Hematopoietic multipotent progenitor cell treated with erythropoietin and hydrocortisone succinate and interleukin-3 and kit ligand, for 4 days (in vitro differentiated cells): ENCODE results near the gene ZNF692.
"Not testable (repeated sequence)": the region's sequence is repeated elsewhere in the genome, so short reads cannot be mapped to it uniquely, and the experiment has no call there.

Experiments used
- DNase-seq: peaks from one replicate; pipeline ENCODE4 v3.0.0-alpha.2; 2015

Gene ZNF692

DNA sequence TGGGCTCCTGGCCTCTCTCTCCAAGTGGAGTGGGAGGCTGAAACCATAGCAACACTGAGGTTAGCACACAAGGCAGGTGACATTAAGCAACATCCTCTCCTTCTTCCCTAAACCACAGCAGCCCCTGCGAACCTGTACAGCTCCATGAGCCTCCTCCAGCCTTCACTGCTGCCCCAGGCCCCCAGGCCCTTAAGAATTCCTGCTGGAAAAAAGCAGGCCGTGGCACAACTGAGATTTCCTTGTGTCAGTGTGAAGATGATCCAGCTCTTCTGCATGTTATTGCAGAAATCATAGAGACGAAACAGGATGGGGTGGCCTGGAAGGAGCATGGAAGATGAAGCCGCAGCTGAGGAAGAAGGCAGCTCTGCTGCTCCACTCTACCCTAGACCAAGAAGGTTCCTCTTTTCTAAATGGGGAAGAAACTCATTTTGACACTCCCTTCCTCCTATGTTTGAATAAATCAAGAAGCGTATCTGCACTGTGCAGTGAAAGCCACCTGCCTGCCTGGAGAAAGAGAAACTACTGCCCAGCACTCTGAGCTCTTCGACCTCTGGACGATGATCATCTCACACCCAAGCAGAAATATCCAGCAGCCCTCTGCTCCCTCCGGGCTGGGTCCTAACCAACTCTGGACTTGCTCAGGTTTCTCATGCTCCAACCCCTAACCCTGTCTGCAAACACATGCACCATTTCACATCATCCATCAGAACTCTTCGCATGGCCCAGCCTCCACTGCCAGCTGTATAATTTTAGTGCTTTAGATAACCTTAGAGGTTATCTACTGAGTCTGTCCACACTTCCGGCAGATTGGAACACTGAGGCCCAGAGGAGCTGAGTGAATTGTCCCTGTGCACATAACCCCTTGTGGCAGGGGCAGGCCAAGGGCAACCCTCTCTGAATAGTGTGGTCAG is 53.9 kb downstream of the ZNF692 start:
- DNase-seq: peak; percentile 93

GRCh38 chr1:248803501-248803900 is 55.4 kb downstream of the ZNF692 start:
- DNase-seq: not testable (repeated sequence)

DNA sequence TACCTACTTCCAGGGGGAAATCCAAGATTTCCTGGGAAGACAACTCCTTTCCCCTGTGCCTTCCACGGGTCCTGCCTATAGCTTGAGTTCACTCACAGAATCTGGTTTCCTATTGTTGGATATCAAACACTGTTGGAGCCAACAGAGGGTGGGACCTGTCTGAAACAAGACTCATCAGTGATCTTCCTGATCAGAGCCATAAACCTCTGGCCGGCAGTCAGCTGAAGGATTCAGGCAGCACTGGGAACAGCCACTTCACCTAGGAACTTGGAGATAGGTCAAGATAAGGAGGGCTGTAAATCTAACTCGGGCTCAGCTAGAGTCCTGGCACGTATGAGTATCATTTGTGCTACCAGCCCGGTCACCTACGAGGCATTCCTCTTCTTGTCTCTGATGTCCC is 56.4 kb downstream of the ZNF692 start:
- no peak for DNase-seq

- DNase-seq: no peak
Measured at GRCh38 chr1:248800459-248800858, 58.4 kb downstream of the ZNF692 start.
